ENCODE data around the gene CACNB1. TPM values are rescaled to one million over a fixed set of nuclear protein-coding genes. Genes with fewer than 3 reads are reported as not detected.

Gene CACNB1
- total and polyA plus RNA-seq, 2 donors (not counting 1 experiment from before 2014, with no cell fraction given), result 3.8 to 12.4 TPM

DNA sequence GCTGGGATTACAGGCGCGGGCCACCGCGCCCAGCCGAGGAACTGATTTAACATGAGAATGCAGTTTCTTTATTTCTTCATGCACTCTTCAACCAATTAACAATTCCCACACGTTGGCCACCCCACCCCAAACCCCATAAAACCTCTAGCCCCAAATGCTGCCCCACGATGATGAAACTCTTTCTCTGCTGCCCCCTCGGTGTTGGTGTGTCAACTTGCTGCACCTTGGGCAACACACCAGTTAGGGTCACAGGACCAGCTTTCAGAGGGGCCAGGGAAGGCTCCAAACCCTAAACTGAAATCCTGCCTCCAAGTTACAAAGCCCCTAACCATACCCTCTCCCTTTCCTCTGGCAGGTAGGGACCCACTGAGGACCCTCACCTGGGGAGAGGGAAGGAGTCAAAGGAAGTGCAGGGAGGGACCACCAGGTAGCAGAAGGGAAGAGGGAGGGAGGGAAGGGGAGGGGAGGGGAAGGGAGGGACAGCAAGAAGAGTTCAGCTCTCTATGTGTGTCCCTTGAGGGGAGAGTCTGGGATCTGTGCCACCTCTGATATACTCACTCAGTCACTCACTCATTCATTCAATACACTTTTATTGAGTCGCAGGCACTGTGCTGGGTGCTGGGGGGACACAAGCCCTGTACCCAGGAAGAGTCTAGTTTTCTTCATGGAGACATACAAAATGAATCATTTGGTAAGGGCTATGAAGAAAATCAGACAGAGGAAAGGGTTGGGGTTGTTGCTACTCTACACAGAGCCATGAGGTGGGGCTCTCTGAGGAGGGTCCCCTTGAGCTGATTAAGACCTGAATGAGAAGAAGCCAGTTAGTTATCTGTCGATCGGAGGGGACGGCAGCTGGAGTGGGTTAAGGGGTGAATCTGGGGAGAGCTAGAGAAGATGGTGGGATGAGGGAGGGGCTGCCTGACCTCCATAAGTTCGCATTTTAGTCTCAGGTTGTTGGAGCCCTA, 50.0 kb downstream of the CACNB1 start:
- Mint-ChIP-seq H3K27me3 (peaks cover 42% of the 10 kb centered on the region), H3K9me3 (ENCODE audit: insufficient read depth) (no peaks in the 10 kb centered on the region), H3K4me3 (no peak overlapping the region), H3K4me1 (peaks cover 11% of the 10 kb centered on the region), H3K27ac (peak overlapping the region; percentile 34)
- Histone ChIP-seq H3K27ac (ENCODE audit: low read length in 2 of 2) (no peak overlapping the region), H3K4me1 (ENCODE audit: control insufficient read depth in 2 of 2, insufficient read depth in 2 of 2, low read length in 2 of 2) (peaks cover 14 to 15% of the 10 kb centered on the region in 2 donors), H3K4me2 (replicated peaks; ENCODE audit: low read depth, low read length, poor library complexity, severe bottlenecking) (no peak overlapping the region), H3K36me3 (replicated peaks in 1 of 2; ENCODE audit: control extremely low read depth in 1 of 2, control insufficient read depth in 1 of 2, extremely low read depth in 1 of 2, insufficient read depth in 2 of 2, low read length in 1 of 2) (no peaks in the 10 kb centered on the region), H3K79me2 (ENCODE audit: control insufficient read depth, insufficient read depth, low read length) (no peaks in the 10 kb centered on the region), H3K9me3 (ENCODE audit: control extremely low read depth in 1 of 3, control insufficient read depth in 2 of 3, insufficient read depth in 1 of 3, low read length in 2 of 3) (no peaks in the 10 kb centered on the region), H2AFZ (ENCODE audit: insufficient read depth, low read depth, low read length, poor library complexity, severe bottlenecking) (no peak overlapping the region), H3K27me3 (replicated peaks in 1 of 4; ENCODE audit: control extremely low read depth in 1 of 4, control insufficient read depth in 3 of 4, insufficient read depth in 4 of 4, low read length in 3 of 4) (peaks cover 0 to 35% (median 17%) of the 10 kb centered on the region in 4 experiments), H3K9ac (ENCODE audit: low read length) (no peak overlapping the region), H4K20me1 (ENCODE audit: control insufficient read depth, insufficient read depth, low read length, poor library complexity, severe bottlenecking) (no peaks in the 10 kb centered on the region), H3K4me3 (ENCODE audit: control extremely low read depth in 1 of 5, extremely low read depth in 1 of 5, insufficient read depth in 1 of 5, low read depth in 2 of 5, low read length in 4 of 5) (no peak overlapping the region)
- no peak for DNase-seq
- intact Hi-C loops (cut with micrococcal nuclease), result no loop called here
- no peak for ATAC-seq (ENCODE audit: low read depth)
- CTCF ChIA-PET, result interaction anchor here (0.6 to 7.8 kb wide), 4 partner anchors 17 to 165 kb away, joined by 3 to 259 read pairs (median 6); no protein-coding TSS in a partner anchor
- TF ChIP-seq, protein P1, sequence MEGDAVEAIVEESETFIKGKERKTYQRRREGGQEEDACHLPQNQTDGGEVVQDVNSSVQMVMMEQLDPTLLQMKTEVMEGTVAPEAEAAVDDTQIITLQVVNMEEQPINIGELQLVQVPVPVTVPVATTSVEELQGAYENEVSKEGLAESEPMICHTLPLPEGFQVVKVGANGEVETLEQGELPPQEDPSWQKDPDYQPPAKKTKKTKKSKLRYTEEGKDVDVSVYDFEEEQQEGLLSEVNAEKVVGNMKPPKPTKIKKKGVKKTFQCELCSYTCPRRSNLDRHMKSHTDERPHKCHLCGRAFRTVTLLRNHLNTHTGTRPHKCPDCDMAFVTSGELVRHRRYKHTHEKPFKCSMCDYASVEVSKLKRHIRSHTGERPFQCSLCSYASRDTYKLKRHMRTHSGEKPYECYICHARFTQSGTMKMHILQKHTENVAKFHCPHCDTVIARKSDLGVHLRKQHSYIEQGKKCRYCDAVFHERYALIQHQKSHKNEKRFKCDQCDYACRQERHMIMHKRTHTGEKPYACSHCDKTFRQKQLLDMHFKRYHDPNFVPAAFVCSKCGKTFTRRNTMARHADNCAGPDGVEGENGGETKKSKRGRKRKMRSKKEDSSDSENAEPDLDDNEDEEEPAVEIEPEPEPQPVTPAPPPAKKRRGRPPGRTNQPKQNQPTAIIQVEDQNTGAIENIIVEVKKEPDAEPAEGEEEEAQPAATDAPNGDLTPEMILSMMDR (IDR thresholded peaks at IDR 0.05), result no peak
- TF ChIP-seq EZH2 (IDR thresholded peaks at IDR 0.05; ENCODE audit: borderline replicate concordance, insufficient read depth, low read depth, low read length, poor library complexity, severe bottlenecking), result no peak
- WGBS (ENCODE audit: insufficient coverage), result 67% methylated on average over 11 of the region's 13 CpGs
- POLR2A ChIA-PET, result interaction anchor here (0.6 kb wide), 1 partner anchor 394 kb away, joined by 5 read pairs; no protein-coding TSS in a partner anchor

All from B cell (primary cell).